GM21723 (cell line): ENCODE measurements around the gene WDR90.

Experiments
- ATAC-seq: cut with Tn5 transposase; IDR thresholded peaks from one replicate; pipeline ENCODE4 v1.9.1; 2021; ENCODE audit warnings: mild to moderate bottlenecking, moderate library complexity; ENCODE audit not compliant: unreplicated experiment

WDR90 gene

DNA sequence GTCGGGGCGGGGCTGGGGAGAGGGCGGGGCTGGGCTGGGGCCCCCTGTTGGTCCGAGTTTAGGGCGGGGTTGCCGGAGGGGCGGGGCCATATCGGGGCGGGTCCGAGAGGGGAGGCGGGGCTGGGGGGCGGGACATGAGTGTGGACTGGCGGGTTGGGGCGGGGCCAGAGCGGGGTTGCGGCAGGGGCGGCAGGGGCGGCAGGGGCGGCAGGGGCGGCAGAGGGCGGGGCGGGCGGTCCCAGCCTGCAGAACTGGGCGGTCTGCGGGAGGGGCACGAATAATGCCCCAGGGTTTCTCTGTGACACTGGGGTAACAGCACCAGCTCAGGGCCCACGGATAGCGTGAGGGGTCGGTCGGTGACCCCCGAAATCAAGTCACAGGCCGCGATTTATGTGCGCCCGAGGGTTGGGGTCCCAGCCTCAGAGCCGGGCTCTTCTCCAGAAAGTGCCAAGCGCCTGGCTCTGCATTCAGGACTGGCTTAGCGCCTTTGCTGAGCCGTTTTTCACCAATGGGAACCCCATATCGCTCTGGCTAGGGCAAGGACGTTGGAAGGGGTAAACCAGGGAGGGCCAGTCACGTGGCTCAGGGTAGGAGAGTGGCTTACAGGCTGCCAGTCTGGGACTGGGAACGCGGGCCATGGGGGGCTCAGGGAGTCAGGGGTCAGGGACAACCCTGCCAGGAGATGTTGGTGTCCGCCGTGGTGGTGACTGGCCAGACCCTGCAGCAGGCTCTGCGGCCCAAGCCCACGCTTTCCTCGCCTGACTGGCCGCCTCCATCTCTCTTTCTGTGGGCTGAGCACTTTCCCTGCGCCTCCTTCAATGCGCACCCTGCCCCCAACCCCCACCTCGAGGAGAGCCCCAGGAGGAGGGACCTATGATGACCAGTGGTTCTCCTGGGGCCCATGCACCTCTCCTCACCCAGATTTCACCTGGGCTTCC lies 11.8 kb upstream of the WDR90 start:
- no peak for ATAC-seq

DNA sequence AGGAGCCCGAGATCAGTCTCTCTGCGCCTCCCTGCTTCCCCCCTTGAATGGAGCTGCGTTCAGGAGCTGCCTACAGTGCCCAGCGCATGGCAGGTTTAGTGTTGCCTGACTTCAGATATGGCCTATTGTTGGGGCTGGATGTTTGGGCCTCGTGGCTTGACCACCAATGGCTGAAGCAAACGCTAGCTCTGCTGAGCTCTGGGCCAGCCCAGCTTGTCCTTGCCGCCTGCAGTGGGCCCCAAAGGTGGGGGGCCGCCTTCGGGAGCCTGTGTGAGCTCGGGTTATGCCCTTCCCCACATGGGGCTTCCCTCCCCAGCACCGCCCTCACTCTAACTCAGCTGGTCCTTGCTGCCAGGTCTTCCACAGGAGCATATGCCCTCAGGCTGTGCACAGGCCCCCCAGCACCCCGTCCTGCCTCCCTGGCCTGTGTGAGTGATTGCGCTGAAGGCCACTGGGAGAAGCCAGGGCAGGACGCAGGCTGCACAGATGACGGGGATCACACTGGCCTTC lies 11.1 kb upstream of the WDR90 start:
- no peak for ATAC-seq

DNA sequence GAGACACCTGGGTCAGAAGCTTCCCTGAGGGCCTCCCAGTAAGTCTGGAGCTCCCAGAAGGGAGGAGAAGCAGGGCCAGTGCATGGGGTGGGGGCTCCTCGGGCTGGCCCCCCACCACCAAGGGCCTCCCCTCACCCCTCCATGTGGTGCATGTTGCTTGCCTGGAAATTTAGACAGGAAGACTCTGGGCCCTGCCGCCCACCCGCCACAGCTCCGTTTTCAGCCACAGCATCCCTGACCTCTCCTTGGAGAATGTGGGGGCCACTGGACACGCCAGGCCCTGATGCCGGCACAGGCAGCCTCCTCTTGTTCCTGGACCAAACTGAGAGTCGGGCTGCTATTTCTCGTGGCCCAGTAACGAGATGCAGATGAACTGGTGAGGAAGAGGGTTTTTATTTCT lies 10.3 kb upstream of the WDR90 start:
- ATAC-seq: no peak

DNA sequence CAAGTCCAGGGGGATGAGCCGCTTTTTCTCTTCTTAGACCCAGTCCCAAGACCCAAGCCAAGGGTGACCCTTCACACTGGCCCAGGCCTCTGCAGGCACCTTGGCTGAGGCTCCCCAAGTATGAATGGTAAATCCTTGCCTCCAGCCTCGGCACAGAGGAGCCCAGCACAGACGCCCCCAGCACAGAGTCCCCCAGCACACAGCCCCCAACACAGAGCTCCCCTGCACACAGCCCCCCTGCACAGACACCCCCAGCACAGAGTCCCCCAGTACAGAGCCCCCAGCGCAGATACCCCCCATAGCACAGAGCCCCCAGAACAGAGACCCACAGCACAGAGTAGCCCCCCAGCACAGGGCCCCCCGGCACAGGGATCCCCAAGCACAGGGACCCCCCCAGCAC lies 8.6 kb upstream of the WDR90 start:
- ATAC-seq: no peak

DNA sequence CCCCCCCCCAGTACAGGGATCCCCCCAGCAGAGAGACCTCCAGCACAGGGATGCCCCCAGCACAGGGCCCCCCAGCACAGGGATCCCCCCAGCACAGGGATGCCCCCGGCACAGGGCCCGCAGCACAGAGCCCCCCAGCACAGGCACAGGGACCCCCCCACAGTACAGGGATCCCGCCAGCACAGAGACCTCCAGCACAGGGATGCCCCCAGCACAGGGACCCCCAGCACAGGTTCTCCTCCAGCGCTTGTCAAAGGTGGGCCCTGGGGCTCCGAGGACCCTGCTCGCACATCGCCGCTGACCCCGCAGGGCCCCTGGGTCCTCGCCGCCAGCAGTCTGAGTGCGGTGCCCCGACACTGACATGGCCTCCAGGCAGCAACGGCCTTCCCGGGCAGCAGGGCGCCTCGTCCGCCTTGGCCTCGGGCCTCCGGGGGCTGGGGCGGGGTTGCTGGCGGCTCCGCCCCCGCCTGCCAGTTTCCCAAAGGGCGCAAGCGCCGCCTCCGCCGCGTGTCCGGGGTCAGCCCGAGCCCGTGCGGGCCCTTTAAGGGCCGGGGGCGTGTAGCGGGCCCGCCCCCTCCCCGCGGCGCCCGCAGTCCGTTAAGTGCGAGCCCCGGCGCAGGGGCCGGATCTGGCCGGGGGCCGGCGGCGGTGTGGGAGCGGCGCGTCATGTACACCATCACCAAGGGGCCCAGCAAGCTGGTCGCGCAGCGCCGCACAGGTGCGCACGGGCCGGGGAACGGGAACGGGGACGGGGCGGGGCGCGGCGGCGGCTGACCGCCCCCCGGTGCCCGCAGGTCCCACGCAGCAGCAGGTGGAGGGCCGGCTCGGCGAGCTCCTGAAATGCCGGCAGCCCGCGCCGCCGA lies 7.6 kb upstream of the WDR90 start, which contains the start of gene MCRIP2:
Gene MCRIP2, plus strand, starts transcription at position 503 of the 863 bp plus-strand sequence. Its CDS starts 164 bp downstream, at position 667.
- ATAC-seq: peak; percentile 43

DNA sequence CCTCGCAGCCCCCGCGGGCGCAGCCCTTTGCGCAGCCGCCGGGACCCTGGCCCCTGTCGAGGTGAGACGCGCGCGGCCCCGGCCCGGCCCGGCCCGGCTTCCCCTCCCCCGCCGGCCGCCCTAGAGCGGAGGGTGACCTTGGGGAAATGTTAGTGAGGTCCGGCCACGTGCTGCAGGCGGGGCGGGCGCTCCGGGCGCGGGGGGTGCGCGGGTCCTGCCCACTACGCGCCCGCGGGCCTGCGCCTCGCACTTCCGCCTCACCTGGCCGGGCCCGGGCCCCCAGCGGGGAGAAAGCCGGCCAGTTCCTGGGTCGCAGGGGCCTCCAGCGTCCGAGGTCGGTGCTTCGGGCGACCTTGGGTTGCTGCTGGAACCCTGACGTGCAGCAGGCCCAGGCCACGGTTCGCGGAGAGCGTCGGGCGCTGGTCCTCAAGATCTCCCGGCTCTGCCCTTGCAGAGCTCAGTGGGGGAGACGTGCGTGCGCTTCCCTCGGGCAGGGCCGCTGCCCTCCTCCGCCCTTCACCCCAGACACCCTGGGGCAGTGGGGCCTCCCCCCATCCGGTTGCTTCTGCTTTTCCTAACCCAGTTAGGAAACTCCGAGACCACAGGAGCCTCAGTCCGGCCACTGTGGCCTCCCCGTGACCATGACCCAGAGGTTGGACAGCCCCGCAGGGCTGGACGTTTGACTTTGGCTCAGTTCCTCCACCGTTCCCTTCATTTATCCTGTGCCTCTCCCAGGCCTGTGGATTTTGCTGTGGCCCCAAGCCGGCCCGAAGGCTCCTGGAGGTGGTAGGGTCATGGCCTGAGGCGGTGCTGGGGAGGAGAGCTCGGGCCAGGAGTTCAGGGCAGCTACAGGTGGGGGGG lies 6.7 kb upstream of the WDR90 start:
- peak; percentile 34 for ATAC-seq

DNA sequence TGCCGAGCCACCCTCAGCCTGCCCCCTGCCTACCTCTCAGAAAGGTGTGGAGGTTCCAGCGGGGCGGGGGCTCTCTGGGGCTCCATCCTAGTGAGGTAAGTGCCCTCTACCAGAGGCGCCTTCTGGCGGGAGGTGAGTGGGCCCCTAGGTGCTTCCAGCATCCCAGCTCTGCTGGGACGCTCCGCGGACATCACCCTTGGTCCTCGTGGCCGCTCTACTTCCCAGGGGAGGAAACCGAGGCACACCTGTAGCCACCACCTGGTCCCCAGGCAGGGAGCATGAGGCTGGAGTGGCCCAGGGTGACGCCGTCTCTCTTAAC lies 6.2 kb upstream of the WDR90 start:
- ATAC-seq: no peak

DNA sequence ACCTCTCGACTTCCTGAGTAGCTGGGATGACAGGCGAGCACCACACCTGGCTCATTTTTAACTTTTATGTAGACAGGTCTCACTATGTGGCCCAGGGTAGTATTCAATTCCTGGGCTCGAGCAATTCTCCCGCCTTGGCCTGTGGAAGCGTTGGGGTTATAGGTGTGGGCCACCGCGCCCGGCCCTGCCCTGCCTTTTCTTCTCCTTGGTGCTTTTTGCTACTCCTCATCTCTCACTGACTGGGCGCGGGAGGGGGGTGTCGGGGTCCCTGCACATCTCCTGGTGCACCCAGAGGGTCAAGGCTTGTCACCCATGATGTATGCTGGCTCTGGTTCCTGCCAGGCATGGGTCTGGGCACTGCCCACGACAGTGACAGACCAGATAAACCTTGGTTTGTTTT lies 4.6 kb upstream of the WDR90 start:
- ATAC-seq: no peak

DNA sequence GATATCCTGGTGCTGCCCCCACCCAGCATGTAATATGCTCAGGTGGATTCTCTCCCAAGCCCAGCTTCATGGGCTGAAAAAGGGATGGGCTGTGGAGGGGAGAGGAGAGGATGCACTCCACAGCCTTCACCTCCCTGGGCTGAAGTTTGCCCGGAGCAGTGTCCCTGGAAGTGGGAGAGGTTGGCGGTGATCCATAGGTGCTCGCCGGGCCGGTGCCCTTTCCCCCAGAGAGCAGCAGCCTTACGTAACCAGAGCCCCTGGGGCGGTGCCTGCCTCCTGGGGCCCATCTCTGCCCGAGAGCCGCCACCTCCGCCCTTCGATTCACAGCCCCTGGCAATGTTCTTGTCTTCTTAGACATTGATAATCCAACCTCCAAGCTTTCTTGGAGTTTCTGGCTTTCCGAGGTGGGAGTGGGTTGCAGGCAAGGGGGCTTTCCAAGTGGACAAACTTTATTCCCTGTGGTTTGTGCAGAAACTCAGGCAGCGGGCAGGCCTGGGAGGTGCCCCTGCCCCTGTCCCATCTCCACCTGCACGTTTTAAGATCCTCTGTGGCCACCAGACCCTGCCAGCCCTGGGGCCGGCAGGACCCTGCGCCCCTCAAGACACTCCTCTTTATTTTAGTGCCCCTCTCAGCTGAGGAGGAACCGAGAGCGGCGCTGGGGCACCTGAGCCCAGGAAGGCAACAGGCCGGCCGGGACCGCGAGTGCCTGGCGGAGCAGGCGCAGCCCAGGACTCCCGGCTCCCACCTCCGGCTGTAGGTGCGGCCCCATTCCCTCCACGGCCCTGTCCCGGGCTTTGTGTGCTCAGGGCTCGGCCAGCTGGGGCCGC lies 3.1 kb upstream of the WDR90 start:
- no peak for ATAC-seq

DNA sequence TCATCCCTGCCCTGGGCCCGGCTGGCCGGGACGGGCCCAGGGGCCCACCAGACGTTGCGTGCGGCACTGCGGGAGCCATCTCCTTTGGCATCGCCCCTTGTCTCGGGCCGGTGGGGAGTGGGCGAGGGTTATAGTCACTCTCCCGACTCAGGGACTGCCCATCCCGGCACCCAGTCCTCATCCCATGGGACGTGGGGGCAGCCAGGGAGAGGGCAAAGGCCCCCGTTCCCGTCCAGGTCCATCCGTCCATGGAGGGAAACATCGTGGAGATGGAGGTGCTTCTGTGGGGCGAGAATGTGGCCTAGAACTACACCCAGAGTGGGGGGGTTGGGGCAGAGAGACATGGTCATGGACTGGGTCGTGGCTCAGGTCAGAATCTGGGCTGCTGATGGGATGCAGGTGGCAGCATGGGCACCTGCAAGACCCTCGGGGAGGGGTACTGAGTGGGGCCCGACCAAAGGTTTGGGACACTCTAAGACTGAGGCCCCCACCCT lies 2.4 kb upstream of the WDR90 start:
- ATAC-seq: no peak

DNA sequence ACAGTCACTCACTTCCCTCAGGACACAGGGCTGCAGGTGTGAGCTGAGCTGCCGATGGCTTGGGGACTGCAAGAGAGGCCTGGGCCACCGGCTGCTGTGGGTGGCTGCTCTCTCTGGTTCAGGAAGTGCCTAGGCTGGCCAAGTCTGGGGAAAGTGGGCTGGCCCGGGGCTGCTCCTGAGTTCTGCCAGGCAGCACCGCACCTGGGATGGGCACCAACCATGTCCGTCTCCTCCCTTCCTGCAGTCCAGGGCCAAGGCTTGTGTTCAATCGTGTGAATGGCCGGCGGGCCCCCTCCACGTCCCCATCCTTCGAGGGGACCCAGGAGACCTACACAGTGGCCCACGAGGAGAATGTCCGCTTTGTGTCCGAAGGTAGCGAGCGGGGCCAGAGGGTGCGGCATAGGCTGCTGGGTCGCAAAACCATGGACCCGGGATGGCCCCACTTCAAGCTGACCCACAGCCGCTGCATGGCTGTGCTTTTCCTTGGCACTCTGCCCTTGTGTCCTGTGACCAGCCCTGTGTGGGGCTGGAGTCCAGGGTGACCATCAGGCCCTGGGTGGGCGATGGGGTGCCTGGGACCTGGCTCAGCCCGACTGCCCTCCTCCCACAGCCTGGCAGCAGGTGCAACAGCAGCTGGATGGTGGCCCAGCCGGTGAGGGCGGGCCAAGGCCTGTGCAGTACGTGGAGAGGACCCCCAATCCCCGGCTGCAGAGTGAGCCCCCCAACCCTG lies 1.8 kb upstream of the WDR90 start:
- ATAC-seq: no peak

DNA sequence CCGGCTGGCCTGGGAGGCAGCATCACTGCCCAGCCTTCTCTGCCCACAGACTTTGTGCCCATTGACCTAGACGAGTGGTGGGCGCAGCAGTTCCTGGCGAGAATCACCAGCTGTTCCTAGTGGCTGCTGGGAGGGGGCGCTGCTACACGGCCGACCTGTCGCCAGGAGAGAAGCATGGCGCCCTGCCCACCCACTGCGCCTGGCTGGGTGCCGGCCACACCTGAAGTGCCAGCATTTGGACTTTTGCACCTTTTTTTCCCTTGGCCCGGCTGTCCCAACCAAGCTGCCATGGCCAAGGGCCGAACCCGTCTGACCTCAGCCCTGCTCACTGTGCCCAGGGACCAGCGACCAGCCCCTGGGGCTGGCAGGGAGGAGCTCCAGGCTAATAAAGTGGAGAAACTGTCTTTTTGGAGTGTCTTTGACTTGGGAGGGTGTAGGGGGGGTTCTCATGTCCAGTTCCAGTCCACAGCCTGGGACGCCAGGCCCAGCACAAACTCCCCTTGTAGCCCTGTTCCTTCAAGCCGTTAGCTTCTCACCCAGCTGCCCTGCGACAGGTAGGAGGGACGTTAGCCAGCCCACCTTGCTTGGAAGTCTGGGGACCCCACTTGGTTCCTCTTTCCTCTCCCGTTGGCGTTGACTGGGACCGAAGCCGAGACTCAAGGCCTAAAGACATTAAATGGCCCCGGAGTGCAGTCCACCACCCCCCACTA lies 939 bp upstream of the WDR90 start:
- ATAC-seq: no peak

DNA sequence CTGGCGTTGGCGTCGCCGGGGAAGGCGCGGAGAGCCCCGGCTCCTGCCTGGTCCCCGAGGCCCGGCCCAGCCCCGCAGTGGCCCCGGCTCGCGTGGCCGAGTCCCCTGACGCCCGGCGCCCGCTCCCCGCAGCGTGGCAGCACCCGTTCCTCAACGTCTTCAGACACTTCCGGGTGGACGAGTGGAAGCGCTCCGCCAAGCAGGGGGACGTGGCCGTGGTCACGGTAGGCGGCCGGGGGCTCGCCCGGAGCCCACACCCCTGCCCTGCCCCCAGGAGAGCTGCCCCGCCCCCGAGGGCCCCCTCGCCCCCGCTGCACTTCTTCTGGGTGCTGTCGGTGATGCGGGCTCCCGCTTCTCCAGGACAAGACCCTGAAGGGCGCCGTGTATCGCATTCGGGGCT lies 466 bp downstream of the WDR90 start:
- ATAC-seq: no peak

DNA sequence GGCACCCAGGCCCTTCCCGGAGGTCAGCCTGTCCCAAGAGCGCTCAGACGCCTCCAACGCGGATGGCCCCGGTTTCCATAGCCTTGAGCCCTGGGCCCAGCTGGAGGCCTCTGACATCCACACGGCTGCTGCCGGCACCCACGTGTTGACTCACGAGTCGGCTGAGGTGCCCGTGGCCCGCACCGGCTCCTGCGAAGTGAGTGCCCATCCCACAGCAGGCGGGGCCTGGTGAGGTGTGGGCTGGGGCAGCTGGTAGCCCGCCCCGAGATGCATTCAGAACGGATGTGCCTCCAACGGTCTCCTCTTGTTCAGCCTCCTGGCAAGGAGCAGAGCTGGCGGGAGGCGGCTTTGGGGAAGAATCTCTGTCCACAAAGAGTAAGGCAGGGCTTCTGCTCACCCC lies 2.7 kb downstream of the WDR90 start:
- ATAC-seq: no peak

DNA sequence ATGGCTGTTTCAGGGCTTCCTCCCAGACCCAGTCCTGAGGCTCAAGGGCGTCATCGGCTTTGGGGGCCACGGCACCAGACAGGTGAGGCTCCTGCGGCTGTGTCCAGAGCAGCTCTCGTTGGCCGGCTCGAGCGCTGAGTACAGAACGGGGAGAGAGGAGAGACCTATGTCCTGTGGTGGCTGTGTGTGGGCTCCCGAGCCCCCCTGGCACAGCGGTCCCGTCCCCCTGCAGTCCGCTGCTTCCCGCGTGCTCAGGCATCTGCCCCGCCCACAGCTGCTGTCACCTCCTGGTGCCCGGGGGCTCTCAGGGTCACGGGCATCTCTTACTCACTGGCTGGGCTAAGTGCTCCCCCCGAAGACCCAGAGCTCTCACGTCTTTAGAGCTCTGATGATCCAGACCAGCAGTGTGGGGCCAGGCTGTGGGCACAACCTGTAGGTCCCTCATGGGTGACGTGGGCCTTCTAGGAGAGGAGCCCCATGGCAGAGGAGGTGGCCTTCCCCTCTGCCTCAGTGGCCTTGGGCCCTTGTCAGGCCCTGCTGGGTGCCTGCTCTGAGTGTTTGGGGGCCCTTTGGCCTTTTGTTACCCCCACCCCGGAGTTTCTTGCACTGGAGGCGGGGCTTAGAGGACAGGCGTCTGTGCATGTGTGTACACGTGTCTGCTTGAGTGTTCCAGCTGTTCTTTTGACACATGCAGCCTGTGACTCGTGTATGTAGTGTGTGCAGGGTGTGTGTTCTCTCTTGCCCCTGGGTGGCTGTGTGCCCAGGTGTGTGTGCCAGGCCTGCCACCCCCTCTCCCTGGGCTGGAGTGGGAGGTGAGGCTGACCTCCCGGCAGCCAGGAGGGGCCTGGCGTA lies 3.5 kb downstream of the WDR90 start:
- ATAC-seq: no peak

DNA sequence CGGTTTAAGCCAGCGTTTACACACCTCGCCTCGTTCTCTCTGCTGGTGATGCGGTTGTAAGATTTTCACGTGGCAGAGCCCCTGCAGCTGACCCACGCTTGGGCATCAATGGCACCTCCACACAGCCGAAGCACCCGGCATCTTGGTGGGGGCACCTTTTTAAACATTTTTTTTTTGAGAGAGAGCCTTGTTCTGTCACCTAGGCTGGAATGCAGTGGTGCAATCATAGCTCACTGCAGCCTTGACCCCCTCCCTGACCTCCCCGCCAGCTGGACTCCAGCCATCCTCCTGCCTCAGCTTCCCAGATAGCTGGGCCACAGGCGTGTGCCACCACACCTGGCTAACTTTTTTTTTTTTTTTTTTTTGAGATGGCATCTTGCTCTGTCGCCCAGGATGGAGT lies 4.9 kb downstream of the WDR90 start:
- no peak for ATAC-seq

DNA sequence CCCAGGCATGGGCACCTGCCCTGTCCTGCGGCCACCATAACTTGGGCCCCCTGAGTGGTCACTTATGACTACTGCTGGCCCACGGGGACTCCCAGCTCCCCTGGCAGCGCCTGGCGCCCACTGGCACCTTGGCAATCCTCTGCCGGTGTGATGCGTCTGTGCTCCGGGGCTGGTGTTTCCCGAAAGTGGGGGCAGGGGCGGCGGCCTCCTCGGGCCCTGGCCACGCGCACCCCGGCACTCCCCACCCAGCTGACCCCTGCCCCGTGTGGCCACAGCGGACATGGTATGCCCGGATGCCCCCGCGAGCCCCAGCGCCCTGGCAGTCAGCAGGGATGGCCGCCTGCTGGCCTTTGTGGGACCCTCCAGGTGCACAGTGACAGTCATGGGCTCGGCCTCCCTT lies 8.3 kb downstream of the WDR90 start:
- ATAC-seq: no peak
